ENCODE measurements around the gene MKKS. TPM values are rescaled to one million over a fixed set of nuclear protein-coding genes. Genes with fewer than 3 reads are reported as not detected.

Gene MKKS
- 1 to 10 TPM; 3.2 to 5.4 TPM for total RNA-seq

GRCh38 chr20:10433623-10434466, at the start of gene MKKS:
TSS of gene MKKS (minus strand) at chr20:10434222. CDS start at chr20:10413514, 20,708 bp downstream.
- Mint-ChIP-seq H3K4me1 (peaks cover 37% of the 10 kb centered on the region), H3K4me3 (peak within 1 kb of the TSS; percentile 89), H3K27ac (peak within 1 kb of the TSS; percentile 93), H3K9me3 (no peaks in the 10 kb centered on the region), H3K36me3 (ENCODE audit: low read depth) (no peaks in the 10 kb centered on the region), H3K27me3 (no peaks in the 10 kb centered on the region)
- ATAC-seq (replicated peaks): peak; percentile 66

- Mint-ChIP-seq H3K4me1 (no peaks in the 10 kb centered on the region), H3K9me3 (no peaks in the 10 kb centered on the region), H3K27ac (no peak overlapping the region), H3K27me3 (no peaks in the 10 kb centered on the region), H3K36me3 (ENCODE audit: low read depth) (no peaks in the 10 kb centered on the region), H3K4me3 (no peak overlapping the region)
- no peak for ATAC-seq (replicated peaks)
Observed at GRCh38 chr20:10483691-10484090, 49.7 kb upstream of the MKKS start.

GRCh38 chr20:10481676-10482075, 47.7 kb upstream of the MKKS start:
- Mint-ChIP-seq H3K36me3 (ENCODE audit: low read depth) (no peaks in the 10 kb centered on the region), H3K4me3 (no peak overlapping the region), H3K9me3 (no peaks in the 10 kb centered on the region), H3K27ac (no peak overlapping the region), H3K27me3 (no peaks in the 10 kb centered on the region), H3K4me1 (no peaks in the 10 kb centered on the region)
- no peak for ATAC-seq (replicated peaks)

- Mint-ChIP-seq H3K36me3 (ENCODE audit: low read depth) (no peaks in the 10 kb centered on the region), H3K4me3 (no peak overlapping the region), H3K27me3 (no peaks in the 10 kb centered on the region), H3K9me3 (no peaks in the 10 kb centered on the region), H3K4me1 (no peaks in the 10 kb centered on the region), H3K27ac (no peak overlapping the region)
- ATAC-seq (replicated peaks): no peak
Observed at GRCh38 chr20:10478930-10479329, 44.9 kb upstream of the MKKS start.

- ATAC-seq (replicated peaks): no peak
- H3K27me3 Mint-ChIP-seq: no peaks in the 10 kb centered on the region
Observed at GRCh38 chr20:10478205-10478604, 44.2 kb upstream of the MKKS start.

GRCh38 chr20:10476319-10476724, 42.3 kb upstream of the MKKS start:
- no peaks in the 10 kb centered on the region for H3K27me3 Mint-ChIP-seq
- ATAC-seq (replicated peaks): peak; percentile 46

More at GRCh38 chr20:10478205-10478604, 44.2 kb upstream of the MKKS start:
- H3K4me3 Mint-ChIP-seq: no peak overlapping the region
- H3K9me3 Mint-ChIP-seq: no peaks in the 10 kb centered on the region
- H3K36me3 Mint-ChIP-seq (ENCODE audit: low read depth): no peaks in the 10 kb centered on the region
- no peaks in the 10 kb centered on the region for H3K4me1 Mint-ChIP-seq
- no peak overlapping the region for H3K27ac Mint-ChIP-seq

GRCh38 chr20:10475225-10475624, 41.2 kb upstream of the MKKS start:
- Mint-ChIP-seq H3K9me3 (no peaks in the 10 kb centered on the region), H3K4me1 (peaks cover 1% of the 10 kb centered on the region), H3K27me3 (no peaks in the 10 kb centered on the region), H3K4me3 (no peak overlapping the region), H3K27ac (no peak overlapping the region), H3K36me3 (ENCODE audit: low read depth) (no peaks in the 10 kb centered on the region)
- no peak for ATAC-seq (replicated peaks)

More at GRCh38 chr20:10476319-10476724, 42.3 kb upstream of the MKKS start:
- Mint-ChIP-seq H3K36me3 (ENCODE audit: low read depth) (no peaks in the 10 kb centered on the region), H3K27ac (no peak overlapping the region), H3K4me1 (no peaks in the 10 kb centered on the region), H3K4me3 (no peak overlapping the region), H3K9me3 (no peaks in the 10 kb centered on the region)

GRCh38 chr20:10474606-10475184, 40.7 kb upstream of the MKKS start:
- H3K4me1 Mint-ChIP-seq: peaks cover 6% of the 10 kb centered on the region
- no peaks in the 10 kb centered on the region for H3K36me3 Mint-ChIP-seq (ENCODE audit: low read depth)
- peak overlapping the region; percentile 36 for H3K27ac Mint-ChIP-seq
- no peak overlapping the region for H3K4me3 Mint-ChIP-seq
- no peak for ATAC-seq (replicated peaks)
- H3K9me3 Mint-ChIP-seq: no peaks in the 10 kb centered on the region
- H3K27me3 Mint-ChIP-seq: no peaks in the 10 kb centered on the region

- no peaks in the 10 kb centered on the region for H3K27me3 Mint-ChIP-seq
- H3K4me1 Mint-ChIP-seq: peaks cover 14% of the 10 kb centered on the region
- H3K36me3 Mint-ChIP-seq (ENCODE audit: low read depth): no peaks in the 10 kb centered on the region
- H3K27ac Mint-ChIP-seq: no peak overlapping the region
- no peak overlapping the region for H3K4me3 Mint-ChIP-seq
- ATAC-seq (replicated peaks): no peak
- no peaks in the 10 kb centered on the region for H3K9me3 Mint-ChIP-seq
Observed at GRCh38 chr20:10472871-10473270, 38.8 kb upstream of the MKKS start.

- no peak for ATAC-seq (replicated peaks)
- Mint-ChIP-seq H3K36me3 (ENCODE audit: low read depth) (no peaks in the 10 kb centered on the region), H3K27ac (no peak overlapping the region), H3K4me3 (no peak overlapping the region), H3K27me3 (no peaks in the 10 kb centered on the region), H3K9me3 (no peaks in the 10 kb centered on the region), H3K4me1 (peaks cover 14% of the 10 kb centered on the region)
Observed at GRCh38 chr20:10470276-10470675, 36.3 kb upstream of the MKKS start.

GRCh38 chr20:10469599-10469998, 35.6 kb upstream of the MKKS start:
- Mint-ChIP-seq H3K9me3 (no peaks in the 10 kb centered on the region), H3K4me1 (peaks cover 14% of the 10 kb centered on the region), H3K27ac (no peak overlapping the region), H3K27me3 (no peaks in the 10 kb centered on the region), H3K36me3 (ENCODE audit: low read depth) (no peaks in the 10 kb centered on the region), H3K4me3 (no peak overlapping the region)
- ATAC-seq (replicated peaks): no peak

- Mint-ChIP-seq H3K27me3 (no peaks in the 10 kb centered on the region), H3K9me3 (no peaks in the 10 kb centered on the region), H3K4me3 (no peak overlapping the region), H3K27ac (no peak overlapping the region), H3K4me1 (peaks cover 14% of the 10 kb centered on the region), H3K36me3 (ENCODE audit: low read depth) (no peaks in the 10 kb centered on the region)
- ATAC-seq (replicated peaks): no peak
Observed at GRCh38 chr20:10469056-10469455, 35.0 kb upstream of the MKKS start.

GRCh38 chr20:10468340-10468845, 34.4 kb upstream of the MKKS start:
- Mint-ChIP-seq H3K9me3 (no peaks in the 10 kb centered on the region), H3K27me3 (no peaks in the 10 kb centered on the region), H3K4me1 (peaks cover 14% of the 10 kb centered on the region), H3K4me3 (no peak overlapping the region), H3K27ac (peak overlapping the region; percentile 0), H3K36me3 (ENCODE audit: low read depth) (no peaks in the 10 kb centered on the region)
- no peak for ATAC-seq (replicated peaks)

- Mint-ChIP-seq H3K27me3 (no peaks in the 10 kb centered on the region), H3K9me3 (no peaks in the 10 kb centered on the region), H3K4me1 (peaks cover 14% of the 10 kb centered on the region), H3K4me3 (no peak overlapping the region), H3K36me3 (ENCODE audit: low read depth) (no peaks in the 10 kb centered on the region), H3K27ac (peak overlapping the region; percentile 0)
- ATAC-seq (replicated peaks): no peak
Observed at GRCh38 chr20:10467681-10468339, 33.8 kb upstream of the MKKS start.
